ENCODE measurements around the gene EPYC.

The EPYC gene

DNA sequence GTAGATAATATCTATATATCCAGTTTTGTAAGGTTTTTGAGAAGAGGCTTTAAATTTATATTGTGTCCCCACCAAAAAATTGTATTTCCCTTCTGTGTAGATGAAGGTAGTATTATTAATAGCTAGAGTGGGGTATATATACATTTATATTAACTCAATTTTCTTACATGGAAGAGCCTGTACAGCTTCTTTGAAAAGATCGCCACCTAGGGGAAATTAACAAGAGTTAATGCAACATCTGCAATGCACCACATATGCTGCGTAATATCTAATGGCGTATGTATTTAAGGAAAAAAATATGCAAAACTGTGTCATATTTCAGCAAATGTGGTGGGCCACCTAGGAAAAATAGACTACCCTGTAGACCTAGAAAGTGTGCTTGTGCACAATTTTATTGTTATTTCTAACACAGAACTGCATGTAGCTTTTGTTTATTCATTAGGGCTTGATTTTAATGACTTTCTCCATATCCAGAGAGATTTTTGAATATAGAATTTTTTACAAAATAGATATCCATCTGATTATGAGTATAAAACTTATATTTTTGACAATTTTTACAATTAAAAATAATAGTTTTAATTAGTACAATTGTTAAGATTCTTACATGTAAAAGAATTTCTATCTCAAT is 63.8 kb downstream of the EPYC start:
- Histone ChIP-seq H3K9me3 (ENCODE audit: control insufficient read depth in 2 of 2, low read length in 2 of 2) (no peaks in the 10 kb centered on the region), H3K4me3 (ENCODE audit: low read length in 2 of 2) (no peak overlapping the region), H3K27ac (ENCODE audit: low read length) (no peak overlapping the region), H3K36me3 (ENCODE audit: control insufficient read depth in 2 of 2, insufficient read depth in 2 of 2, low read length in 2 of 2) (no peaks in the 10 kb centered on the region), H3K4me1 (ENCODE audit: control insufficient read depth, insufficient read depth, low read length) (no peaks in the 10 kb centered on the region), H3K9ac (ENCODE audit: low read length in 2 of 2) (no peak overlapping the region), H3K27me3 (ENCODE audit: control insufficient read depth in 1 of 2, insufficient read depth in 2 of 2, low read length in 2 of 2) (no peaks in the 10 kb centered on the region)

DNA sequence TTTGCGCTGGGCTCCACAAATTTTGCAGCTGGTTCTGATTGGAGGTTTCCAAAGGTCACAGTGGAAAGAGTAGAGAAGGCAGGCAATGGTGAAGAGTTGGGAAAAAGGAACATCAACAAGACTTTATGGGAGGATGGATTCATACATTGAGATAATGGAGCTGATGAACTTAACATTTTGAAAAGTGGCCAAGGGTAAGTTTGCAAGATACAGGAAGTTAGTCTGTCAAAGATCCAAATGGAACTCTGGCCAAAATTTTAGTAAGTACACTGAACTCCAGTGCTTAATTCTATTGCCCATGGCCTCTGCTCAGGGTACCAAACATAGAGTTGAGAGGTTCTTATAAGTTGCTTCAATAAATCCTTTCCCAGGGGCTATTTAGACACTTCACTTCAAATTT is 65.4 kb downstream of the EPYC start:
- Histone ChIP-seq H3K4me3 (ENCODE audit: low read length in 2 of 2) (no peak overlapping the region), H3K27me3 (ENCODE audit: control insufficient read depth in 1 of 2, insufficient read depth in 2 of 2, low read length in 2 of 2) (no peaks in the 10 kb centered on the region), H3K27ac (ENCODE audit: low read length) (no peak overlapping the region), H3K9ac (ENCODE audit: low read length in 2 of 2) (no peak overlapping the region), H3K9me3 (ENCODE audit: control insufficient read depth in 2 of 2, low read length in 2 of 2) (no peaks in the 10 kb centered on the region), H3K4me1 (ENCODE audit: control insufficient read depth, insufficient read depth, low read length) (no peaks in the 10 kb centered on the region), H3K36me3 (ENCODE audit: control insufficient read depth in 2 of 2, insufficient read depth in 2 of 2, low read length in 2 of 2) (no peaks in the 10 kb centered on the region)

DNA sequence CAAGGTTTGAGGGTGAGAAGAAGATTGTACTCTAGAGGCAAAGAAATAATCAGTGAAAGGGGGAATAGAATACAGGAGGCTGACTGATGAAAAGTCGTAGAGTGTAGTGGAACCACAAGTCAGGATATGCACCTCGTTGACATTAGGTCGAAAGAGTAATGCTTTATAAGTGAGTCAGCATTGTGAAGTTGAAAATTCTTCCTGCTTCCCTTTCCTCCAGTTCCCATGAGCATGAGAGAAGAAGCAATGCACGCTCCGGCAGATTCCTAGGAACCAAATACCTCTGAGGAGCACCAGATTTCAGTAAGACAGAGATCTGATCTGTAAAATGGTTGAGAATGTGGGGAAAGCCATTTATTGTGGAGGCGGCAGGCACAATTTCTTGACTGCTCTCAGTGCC is 66.3 kb downstream of the EPYC start:
- Histone ChIP-seq H3K27me3 (ENCODE audit: control insufficient read depth in 1 of 2, insufficient read depth in 2 of 2, low read length in 2 of 2) (no peaks in the 10 kb centered on the region), H3K4me1 (ENCODE audit: control insufficient read depth, insufficient read depth, low read length) (no peaks in the 10 kb centered on the region), H3K27ac (ENCODE audit: low read length) (no peak overlapping the region), H3K36me3 (ENCODE audit: control insufficient read depth in 2 of 2, insufficient read depth in 2 of 2, low read length in 2 of 2) (no peaks in the 10 kb centered on the region), H3K9ac (ENCODE audit: low read length in 2 of 2) (no peak overlapping the region), H3K9me3 (ENCODE audit: control insufficient read depth in 2 of 2, low read length in 2 of 2) (no peaks in the 10 kb centered on the region), H3K4me3 (ENCODE audit: low read length in 2 of 2) (no peak overlapping the region)

DNA sequence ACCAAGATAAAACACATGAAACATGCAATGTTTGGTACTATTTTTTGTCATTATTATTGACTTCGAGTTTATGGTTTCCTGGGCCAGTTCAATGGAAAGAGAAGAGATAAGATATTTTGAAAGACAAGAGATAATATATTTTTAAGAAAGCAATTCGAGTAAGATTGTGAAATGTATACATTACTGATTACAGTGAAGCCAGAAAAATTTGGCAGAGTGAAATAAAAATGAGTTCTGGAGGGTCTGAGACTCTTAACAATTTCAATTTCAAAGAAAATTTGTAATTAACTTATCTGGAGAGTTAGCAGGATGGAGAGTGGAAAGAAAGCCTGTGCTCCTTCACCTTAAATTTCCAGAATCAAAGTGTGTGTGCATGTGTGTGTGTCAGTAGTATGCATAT is 67.1 kb downstream of the EPYC start:
- Histone ChIP-seq H3K9me3 (ENCODE audit: control insufficient read depth in 2 of 2, low read length in 2 of 2) (no peaks in the 10 kb centered on the region), H3K27ac (ENCODE audit: low read length) (no peak overlapping the region), H3K9ac (ENCODE audit: low read length in 2 of 2) (no peak overlapping the region), H3K4me1 (ENCODE audit: control insufficient read depth, insufficient read depth, low read length) (no peaks in the 10 kb centered on the region), H3K27me3 (ENCODE audit: control insufficient read depth in 1 of 2, insufficient read depth in 2 of 2, low read length in 2 of 2) (no peaks in the 10 kb centered on the region), H3K36me3 (ENCODE audit: control insufficient read depth in 2 of 2, insufficient read depth in 2 of 2, low read length in 2 of 2) (no peaks in the 10 kb centered on the region), H3K4me3 (ENCODE audit: low read length in 2 of 2) (no peak overlapping the region)

DNA sequence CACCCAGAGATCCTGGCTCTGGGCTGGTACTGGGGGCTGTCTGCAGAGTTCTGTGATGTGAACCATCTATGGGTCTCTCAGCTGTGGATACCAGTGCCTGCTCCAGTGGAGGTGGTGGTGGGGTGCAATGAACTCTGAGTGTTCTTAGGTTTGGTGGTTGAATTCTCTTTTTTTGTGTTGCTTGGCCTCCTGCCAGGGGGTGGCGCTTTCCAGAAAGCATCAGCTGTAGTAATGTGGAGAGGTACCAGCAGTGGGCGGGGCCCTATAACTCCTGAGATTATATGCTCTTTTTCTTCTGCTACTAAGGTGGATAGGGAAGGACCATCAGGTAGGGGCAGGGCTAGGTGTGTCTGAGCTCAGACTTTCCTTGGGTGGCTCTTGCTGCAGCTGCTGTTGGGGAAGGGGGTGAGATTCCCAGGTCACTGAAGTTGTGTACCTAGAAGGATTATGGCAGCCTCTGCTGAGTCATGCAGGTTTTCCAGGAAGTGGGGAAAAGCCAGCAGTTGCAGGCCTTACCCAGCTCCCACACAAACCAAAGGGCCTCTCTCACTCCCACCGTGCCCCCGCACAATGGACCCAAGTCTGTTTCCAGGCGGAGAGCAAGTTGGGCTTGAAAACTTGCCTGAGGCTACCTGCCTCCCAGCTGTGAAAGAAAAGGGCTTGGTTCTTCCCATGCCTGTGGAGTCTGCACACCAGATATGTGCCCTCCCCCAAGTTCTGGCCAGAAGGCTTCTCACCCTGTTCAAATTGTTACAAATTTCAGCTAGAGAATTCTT is 68.4 kb downstream of the EPYC start:
- Histone ChIP-seq H3K9me3 (ENCODE audit: control insufficient read depth in 2 of 2, low read length in 2 of 2) (no peaks in the 10 kb centered on the region), H3K4me1 (ENCODE audit: control insufficient read depth, insufficient read depth, low read length) (no peaks in the 10 kb centered on the region), H3K36me3 (ENCODE audit: control insufficient read depth in 2 of 2, insufficient read depth in 2 of 2, low read length in 2 of 2) (no peaks in the 10 kb centered on the region), H3K27ac (ENCODE audit: low read length) (no peak overlapping the region), H3K9ac (ENCODE audit: low read length in 2 of 2) (no peak overlapping the region), H3K27me3 (ENCODE audit: control insufficient read depth in 1 of 2, insufficient read depth in 2 of 2, low read length in 2 of 2) (no peaks in the 10 kb centered on the region), H3K4me3 (ENCODE audit: low read length in 2 of 2) (no peak overlapping the region)

DNA sequence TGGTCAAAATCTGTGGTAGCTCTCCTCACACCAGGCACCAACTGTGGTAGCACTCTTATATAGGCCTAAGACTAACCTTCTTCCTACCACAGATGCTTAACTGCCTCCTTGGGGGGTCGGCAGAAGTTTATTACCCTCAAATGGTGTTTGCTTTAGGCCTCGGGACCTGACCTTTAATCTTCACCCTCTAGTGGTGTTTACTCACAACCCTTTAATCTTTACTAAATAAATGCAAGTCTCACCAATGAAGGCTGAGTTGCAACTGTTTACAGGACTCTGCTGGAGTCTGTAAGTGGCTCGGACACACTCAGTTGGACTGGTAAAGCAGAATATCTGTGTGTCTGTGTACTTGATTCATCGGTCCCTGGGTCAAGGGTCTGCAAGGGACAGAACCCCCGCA is 79.2 kb downstream of the EPYC start:
- H3K27me3 ChIP-seq (ENCODE audit: control insufficient read depth in 1 of 2, insufficient read depth in 2 of 2, low read length in 2 of 2) = no peaks in the 10 kb centered on the region
- H3K9ac ChIP-seq (ENCODE audit: low read length in 2 of 2) = no peak overlapping the region
- H3K4me1 ChIP-seq (ENCODE audit: control insufficient read depth, insufficient read depth, low read length) = no peaks in the 10 kb centered on the region
- H3K4me3 ChIP-seq (ENCODE audit: low read length in 2 of 2) = no peak overlapping the region
- no peak overlapping the region for H3K27ac ChIP-seq (ENCODE audit: low read length)
- no peaks in the 10 kb centered on the region for H3K36me3 ChIP-seq (ENCODE audit: control insufficient read depth in 2 of 2, insufficient read depth in 2 of 2, low read length in 2 of 2)
- no peaks in the 10 kb centered on the region for H3K9me3 ChIP-seq (ENCODE audit: control insufficient read depth in 2 of 2, low read length in 2 of 2)

DNA sequence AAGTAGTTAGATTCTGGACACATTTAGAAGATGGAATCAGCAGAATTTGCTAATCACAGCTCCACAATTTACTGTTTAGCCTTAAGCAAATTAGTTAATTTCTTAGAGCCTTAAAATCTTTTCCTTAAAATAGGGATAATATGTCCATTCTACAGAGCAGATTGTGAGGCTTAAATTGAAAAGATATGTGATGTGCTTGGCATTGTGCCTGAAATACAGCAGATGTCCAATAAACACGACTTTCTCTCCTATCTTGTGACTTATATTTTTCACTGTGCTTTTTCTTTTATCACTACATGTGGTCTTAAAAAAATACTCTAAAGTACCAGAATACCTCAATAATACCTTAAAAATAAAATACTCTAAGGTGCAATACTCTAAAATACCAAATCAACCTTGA is 80.4 kb downstream of the EPYC start:
- Histone ChIP-seq H3K9ac (ENCODE audit: low read length in 2 of 2) (no peak overlapping the region), H3K36me3 (ENCODE audit: control insufficient read depth in 2 of 2, insufficient read depth in 2 of 2, low read length in 2 of 2) (no peaks in the 10 kb centered on the region), H3K27ac (ENCODE audit: low read length) (no peak overlapping the region), H3K4me3 (ENCODE audit: low read length in 2 of 2) (no peak overlapping the region), H3K27me3 (ENCODE audit: control insufficient read depth in 1 of 2, insufficient read depth in 2 of 2, low read length in 2 of 2) (no peaks in the 10 kb centered on the region), H3K4me1 (ENCODE audit: control insufficient read depth, insufficient read depth, low read length) (no peaks in the 10 kb centered on the region), H3K9me3 (ENCODE audit: control insufficient read depth in 2 of 2, low read length in 2 of 2) (no peaks in the 10 kb centered on the region)

DNA sequence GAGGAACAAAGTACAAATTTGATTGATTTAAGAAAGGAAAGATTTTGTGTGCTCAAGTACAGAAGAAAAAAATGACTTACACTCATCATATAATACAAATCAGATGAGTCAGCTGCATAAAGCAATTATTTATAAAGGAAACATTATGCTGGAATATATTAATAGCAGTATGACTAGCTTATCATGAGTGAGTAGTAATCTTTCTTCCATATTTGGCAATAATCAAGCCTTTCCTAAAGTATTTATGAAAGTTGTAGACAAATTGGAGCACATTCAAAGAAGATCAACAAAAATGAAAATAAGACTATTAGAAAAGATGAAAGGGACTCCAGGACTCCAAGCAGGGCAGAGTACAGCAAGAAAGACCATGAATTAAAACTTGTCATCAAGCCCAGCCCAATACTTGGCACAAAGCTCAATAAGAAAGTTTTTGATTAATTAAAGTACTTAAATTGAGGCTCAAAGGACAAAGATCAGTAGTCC is 82.6 kb downstream of the EPYC start:
- H3K27ac ChIP-seq (ENCODE audit: low read length) = no peak overlapping the region
- no peaks in the 10 kb centered on the region for H3K36me3 ChIP-seq (ENCODE audit: control insufficient read depth in 2 of 2, insufficient read depth in 2 of 2, low read length in 2 of 2)
- H3K9ac ChIP-seq (ENCODE audit: low read length in 2 of 2) = no peak overlapping the region
- H3K4me3 ChIP-seq (ENCODE audit: low read length in 2 of 2) = no peak overlapping the region
- H3K9me3 ChIP-seq (ENCODE audit: control insufficient read depth in 2 of 2, low read length in 2 of 2) = no peaks in the 10 kb centered on the region
- no peaks in the 10 kb centered on the region for H3K4me1 ChIP-seq (ENCODE audit: control insufficient read depth, insufficient read depth, low read length)
- no peaks in the 10 kb centered on the region for H3K27me3 ChIP-seq (ENCODE audit: control insufficient read depth in 1 of 2, insufficient read depth in 2 of 2, low read length in 2 of 2)

DNA sequence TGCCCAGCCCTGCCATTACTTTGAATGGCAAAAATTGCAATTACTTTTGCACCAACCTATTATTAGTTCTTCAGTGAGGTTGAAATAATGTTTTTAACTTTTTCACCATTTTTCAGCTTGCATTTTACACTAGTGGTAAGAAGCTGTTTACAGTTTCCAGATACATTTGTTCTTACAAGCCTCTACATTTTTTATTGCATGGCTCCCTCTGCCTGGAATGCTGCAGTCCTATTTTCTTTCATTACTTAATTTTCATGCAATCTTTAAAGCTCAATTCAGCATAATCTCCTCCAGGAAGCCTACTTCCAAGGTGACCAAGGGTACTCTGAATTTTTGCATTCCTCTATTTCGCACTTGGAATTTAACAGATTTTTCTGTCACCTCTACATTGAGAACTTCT is 83.2 kb downstream of the EPYC start:
- Histone ChIP-seq H3K36me3 (ENCODE audit: control insufficient read depth in 2 of 2, insufficient read depth in 2 of 2, low read length in 2 of 2) (no peaks in the 10 kb centered on the region), H3K9ac (ENCODE audit: low read length in 2 of 2) (no peak overlapping the region), H3K27ac (ENCODE audit: low read length) (no peak overlapping the region), H3K4me3 (ENCODE audit: low read length in 2 of 2) (no peak overlapping the region), H3K27me3 (ENCODE audit: control insufficient read depth in 1 of 2, insufficient read depth in 2 of 2, low read length in 2 of 2) (no peaks in the 10 kb centered on the region), H3K4me1 (ENCODE audit: control insufficient read depth, insufficient read depth, low read length) (no peaks in the 10 kb centered on the region), H3K9me3 (ENCODE audit: control insufficient read depth in 2 of 2, low read length in 2 of 2) (no peaks in the 10 kb centered on the region)

DNA sequence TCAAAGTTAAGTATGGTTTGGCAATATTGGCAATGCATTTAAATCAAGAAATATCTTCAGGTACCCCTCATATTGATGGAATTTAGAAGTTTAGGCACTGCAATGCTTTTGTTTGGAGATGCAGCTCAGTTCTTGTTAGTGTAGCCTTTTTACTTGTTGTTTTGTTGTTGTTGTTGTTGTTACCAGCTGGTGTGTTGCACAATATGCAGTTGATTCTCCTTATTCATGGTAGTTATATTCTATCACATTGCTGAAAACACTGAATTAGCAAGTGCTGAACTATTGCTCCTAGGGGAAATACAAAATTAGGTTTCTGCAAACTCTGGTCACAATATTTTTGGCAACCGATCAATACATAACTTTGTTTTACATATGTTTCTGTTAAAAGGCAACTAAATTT is 84.5 kb downstream of the EPYC start:
- no peaks in the 10 kb centered on the region for H3K9me3 ChIP-seq (ENCODE audit: control insufficient read depth in 2 of 2, low read length in 2 of 2)
- H3K27me3 ChIP-seq (ENCODE audit: control insufficient read depth in 1 of 2, insufficient read depth in 2 of 2, low read length in 2 of 2) = no peaks in the 10 kb centered on the region
- H3K36me3 ChIP-seq (ENCODE audit: control insufficient read depth in 2 of 2, insufficient read depth in 2 of 2, low read length in 2 of 2) = no peaks in the 10 kb centered on the region
- no peak overlapping the region for H3K9ac ChIP-seq (ENCODE audit: low read length in 2 of 2)
- no peak overlapping the region for H3K27ac ChIP-seq (ENCODE audit: low read length)
- H3K4me3 ChIP-seq (ENCODE audit: low read length in 2 of 2) = no peak overlapping the region
- no peaks in the 10 kb centered on the region for H3K4me1 ChIP-seq (ENCODE audit: control insufficient read depth, insufficient read depth, low read length)

DNA sequence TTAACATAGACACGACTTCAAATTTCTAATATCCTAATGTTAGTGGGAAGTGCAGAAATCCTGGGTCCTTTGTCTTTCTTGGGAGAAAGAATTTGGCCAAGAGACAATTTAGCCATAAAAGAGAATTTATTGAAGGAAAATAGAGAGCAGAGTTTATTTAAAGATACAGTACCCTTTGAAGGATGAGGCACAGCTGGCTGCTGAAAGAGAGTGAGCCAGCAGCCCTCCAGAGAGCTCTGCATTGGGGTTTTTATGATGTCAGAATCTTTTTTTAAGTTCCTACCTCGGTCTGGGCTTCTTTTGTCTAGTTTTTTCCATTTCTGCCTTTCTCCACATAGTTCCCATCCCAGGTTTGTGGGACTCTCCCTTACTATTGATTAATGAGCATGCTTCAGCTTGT is 87.3 kb downstream of the EPYC start:
- no peaks in the 10 kb centered on the region for H3K27me3 ChIP-seq (ENCODE audit: control insufficient read depth in 1 of 2, insufficient read depth in 2 of 2, low read length in 2 of 2)
- no peaks in the 10 kb centered on the region for H3K36me3 ChIP-seq (ENCODE audit: control insufficient read depth in 2 of 2, insufficient read depth in 2 of 2, low read length in 2 of 2)
- H3K4me3 ChIP-seq (ENCODE audit: low read length in 2 of 2) = no peak overlapping the region
- H3K27ac ChIP-seq (ENCODE audit: low read length) = no peak overlapping the region
- no peaks in the 10 kb centered on the region for H3K4me1 ChIP-seq (ENCODE audit: control insufficient read depth, insufficient read depth, low read length)
- no peak overlapping the region for H3K9ac ChIP-seq (ENCODE audit: low read length in 2 of 2)
- no peaks in the 10 kb centered on the region for H3K9me3 ChIP-seq (ENCODE audit: control insufficient read depth in 2 of 2, low read length in 2 of 2)

Data from stomach smooth muscle (tissue), 2 donors.